Superior temporal gyrus (tissue), 1 donor: ENCODE data around the gene SLC8A3.
"Not testable (repeated sequence)": the region's sequence is repeated elsewhere in the genome, so short reads cannot be mapped to it uniquely, and the experiment has no call there.

ENCODE experiments used
- DNase-seq: peaks from one replicate; pipeline ENCODE4 v3.0.0-alpha.2; 2016; ENCODE audit errors: extremely low spot score

Gene SLC8A3, protein sequence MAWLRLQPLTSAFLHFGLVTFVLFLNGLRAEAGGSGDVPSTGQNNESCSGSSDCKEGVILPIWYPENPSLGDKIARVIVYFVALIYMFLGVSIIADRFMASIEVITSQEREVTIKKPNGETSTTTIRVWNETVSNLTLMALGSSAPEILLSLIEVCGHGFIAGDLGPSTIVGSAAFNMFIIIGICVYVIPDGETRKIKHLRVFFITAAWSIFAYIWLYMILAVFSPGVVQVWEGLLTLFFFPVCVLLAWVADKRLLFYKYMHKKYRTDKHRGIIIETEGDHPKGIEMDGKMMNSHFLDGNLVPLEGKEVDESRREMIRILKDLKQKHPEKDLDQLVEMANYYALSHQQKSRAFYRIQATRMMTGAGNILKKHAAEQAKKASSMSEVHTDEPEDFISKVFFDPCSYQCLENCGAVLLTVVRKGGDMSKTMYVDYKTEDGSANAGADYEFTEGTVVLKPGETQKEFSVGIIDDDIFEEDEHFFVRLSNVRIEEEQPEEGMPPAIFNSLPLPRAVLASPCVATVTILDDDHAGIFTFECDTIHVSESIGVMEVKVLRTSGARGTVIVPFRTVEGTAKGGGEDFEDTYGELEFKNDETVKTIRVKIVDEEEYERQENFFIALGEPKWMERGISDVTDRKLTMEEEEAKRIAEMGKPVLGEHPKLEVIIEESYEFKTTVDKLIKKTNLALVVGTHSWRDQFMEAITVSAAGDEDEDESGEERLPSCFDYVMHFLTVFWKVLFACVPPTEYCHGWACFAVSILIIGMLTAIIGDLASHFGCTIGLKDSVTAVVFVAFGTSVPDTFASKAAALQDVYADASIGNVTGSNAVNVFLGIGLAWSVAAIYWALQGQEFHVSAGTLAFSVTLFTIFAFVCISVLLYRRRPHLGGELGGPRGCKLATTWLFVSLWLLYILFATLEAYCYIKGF

DNA sequence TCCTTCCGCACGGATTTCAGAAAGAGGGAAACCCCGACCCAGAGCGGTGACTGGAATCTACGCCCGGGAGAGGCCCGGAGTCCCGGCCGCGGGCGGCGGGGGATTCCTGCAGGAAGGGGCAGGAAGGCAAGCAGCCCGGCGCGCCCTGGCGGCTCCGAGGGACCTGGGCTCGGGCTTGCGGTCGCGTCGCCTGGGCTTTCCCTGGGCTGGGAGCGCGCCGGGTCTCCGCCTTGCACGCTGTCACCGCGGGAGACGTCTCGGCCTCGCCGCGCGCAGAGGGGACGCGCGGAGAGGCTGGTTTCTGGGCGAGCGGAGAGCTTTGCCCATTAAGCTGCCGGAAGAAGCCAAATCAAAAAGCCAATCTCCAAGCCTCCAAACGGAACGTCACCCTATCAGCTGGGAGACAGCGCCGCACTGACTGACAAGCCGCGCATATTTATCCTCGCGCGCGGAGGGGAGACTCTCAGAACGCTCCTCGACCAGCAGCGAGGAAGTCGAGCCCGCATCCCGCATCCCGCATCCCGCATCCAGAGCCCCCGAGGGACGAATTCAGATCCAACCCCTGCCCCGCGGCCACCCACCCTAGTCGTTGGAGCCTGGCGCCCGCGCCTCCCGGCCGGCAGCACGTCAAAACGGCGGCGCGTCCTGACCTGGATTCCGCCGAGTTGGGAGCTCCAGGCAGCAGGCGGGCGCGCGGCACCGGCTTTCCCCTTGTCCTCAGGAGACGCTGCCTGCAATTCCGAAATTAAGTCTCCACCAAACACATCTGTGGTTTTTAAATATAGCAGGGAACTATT, at the start of gene SLC8A3:
TSS of gene SLC8A3 (minus strand) at position 293 of the 797 bp plus-strand sequence. CDS start 20,529 bp downstream, outside the sequence.
- peak; percentile 82 for DNase-seq

GRCh38 chr14:70237710-70238109, 49.0 kb upstream of the SLC8A3 start:
- no peak for DNase-seq

- no peak for DNase-seq
These were observed 45.6 kb upstream of the SLC8A3 start for GRCh38 chr14:70234066-70234950.

GRCh38 chr14:70231756-70232544, 43.2 kb upstream of the SLC8A3 start:
- not testable (repeated sequence) for DNase-seq

DNA sequence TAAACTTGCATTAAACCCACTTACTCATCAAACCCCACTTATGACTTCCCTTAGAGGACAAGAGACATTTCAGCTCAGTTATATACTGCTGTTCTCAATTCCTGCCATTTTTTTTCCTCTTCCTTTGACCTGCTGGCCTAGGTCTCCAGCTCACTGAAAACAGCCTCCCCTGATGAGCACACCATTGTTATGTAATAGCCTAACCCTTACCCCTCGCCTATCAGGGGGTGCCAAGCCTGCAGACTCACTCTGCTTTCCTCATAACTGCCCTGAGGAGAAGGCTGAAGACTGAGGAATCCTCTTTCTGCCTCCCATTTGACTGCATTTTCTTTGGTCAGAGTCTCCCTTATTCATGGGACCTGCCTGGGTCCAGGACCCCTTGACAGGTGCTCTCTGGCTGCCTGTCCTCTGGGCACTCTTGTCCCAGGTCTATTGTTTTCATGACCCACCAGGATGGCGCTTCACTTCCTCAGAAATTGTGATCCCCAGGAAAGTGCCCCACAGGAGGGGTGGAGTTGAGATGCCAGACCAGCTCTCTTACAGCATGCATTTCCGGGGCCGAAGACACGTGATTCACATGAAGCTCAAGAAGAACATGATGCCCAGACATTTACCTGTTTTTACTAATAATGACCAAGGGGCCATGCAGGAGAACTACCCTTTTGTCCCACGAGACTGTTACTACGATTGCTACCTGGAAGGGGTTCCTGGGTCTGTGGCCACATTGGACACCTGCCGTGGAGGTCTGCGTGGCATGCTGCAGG, 41.3 kb upstream of the SLC8A3 start:
- not testable (repeated sequence) for DNase-seq

DNA sequence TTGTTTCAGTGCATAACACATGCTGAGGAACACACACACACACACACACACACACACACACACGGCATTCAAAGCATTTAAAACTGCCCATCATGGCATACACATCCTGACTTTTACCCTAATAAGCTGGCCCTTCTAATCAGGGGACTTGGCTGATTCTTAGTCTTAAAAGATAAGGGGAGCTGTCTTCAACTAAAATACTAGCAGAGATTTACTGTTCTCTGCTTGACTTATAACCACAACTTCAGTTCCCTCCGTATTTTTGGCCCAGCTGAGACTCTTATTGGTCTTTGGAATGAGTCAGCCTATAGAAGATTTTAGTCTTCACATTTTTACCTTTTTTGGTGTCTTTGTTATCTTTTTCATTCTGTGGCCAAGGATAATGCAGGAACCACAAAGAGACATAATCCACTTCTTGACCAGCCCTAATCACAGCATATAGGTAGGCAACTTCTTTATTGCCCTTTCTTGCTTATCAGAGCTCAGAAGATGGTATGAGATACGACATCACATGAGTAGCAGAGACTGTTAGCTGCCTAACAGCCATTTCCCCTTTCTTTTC, 25.1 kb upstream of the SLC8A3 start:
- no peak for DNase-seq

GRCh38 chr14:70212752-70213151, 24.0 kb upstream of the SLC8A3 start:
- no peak for DNase-seq

DNA sequence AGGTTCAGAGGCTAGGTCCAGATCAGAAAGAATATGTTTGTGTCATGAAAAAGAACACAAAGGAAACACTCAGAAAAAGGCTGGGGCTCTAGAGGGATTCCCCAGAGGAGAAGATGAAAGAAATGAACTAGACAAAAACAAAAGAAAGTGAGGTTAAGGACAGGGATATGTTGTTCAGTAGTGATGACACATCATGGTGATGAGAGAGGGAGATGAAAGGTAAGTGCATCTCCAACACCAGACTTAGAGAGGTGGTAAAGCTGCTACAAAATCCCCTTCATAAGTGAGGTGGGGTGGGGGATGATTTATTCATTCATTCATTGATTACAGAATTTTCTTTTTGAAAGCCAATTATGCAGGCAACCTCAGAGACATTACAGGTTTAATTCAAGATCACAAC, 19.6 kb upstream of the SLC8A3 start:
- DNase-seq, result no peak

DNA sequence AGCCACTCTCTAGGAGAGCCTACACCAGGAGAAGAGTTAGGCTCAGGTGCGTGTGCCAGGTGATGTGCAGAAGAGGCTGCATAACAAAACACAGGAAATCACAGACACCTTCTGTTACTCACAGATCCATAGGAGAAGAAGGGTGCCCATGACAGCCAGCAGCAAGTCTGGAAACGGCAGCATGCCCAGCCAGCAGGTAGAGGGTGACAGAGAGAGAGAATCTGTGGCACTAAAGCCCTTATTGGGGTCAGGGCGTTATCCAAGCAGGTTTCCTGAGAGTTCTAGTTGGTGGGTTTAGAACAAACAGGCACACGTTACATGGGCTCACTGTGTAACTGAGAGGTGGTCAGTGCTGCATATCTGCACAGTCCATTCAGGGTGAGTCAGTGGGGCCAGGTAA, 14.9 kb upstream of the SLC8A3 start:
- DNase-seq, result no peak

GRCh38 chr14:70201994-70202393, 13.2 kb upstream of the SLC8A3 start:
- no peak for DNase-seq

DNA sequence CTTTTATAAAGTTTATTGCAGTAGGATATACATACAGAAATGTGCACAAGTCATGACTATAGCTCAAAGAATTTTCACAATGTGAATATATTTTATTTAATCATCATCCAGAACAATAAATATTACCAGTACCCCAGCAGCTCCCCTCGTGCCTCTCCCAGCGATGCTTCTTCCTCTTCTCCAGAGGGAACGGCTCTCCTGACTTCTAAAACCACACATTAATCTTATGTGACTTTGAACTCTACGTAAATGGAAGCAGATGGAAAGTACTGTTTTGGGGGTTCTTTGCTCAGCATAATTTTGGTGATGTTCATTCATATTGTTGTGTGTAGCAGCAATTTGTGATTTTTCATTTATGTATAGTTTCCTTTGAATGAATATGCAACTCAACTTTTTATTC, 4.6 kb upstream of the SLC8A3 start:
- DNase-seq, result no peak

- DNase-seq, result no peak
These were observed 4.2 kb upstream of the SLC8A3 start for GRCh38 chr14:70192915-70193314.

DNA sequence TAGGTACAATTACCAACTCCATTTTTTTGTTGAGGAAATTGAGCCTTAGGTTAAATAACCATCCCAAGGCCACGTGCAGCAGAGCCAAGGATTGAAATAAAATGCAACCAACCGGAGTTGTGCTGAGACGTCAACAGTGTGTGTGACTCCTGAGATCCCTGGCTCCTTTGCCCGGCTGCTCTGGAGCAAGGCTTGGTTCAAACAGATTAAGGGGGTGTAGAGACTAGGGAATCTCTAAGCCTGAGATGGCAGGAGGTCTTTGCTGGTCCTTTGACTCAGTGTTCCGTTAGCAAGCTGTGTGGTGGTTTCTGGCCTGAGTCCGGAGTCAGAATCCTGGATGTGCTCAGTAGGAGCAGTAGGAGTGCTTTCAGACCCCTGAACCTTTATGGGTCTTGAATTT, 1.4 kb upstream of the SLC8A3 start:
- DNase-seq, result no peak

DNA sequence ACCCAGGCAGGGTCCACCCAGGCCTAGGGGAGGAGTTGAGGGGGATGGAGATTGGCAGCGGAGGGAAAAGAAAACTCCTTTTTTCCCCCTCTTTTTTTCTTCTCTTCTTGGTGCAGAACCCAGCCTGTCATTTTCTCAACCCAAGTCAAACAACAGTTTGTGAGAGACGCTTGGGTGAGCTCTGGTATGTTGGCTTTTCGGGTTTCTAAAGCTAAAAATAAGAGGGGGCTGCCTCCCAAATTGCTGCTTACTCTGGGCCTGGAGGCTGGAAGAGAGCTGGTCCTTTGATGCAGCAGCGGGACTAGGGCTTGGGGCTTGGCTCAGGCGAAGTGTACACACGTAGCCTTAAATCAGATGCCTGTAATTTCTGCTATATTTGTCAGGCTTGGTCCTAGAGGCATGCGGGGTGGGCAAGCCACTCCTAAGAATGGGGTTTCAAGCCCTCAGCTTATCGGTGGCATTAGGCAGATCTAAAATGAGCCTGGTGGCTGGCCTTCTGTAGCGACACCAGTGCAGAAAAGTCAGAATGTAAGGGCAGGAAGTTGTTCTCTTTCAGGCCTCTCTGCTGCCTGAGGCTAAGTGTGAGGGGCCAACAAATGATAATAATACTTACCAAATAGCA, 816 bp upstream of the SLC8A3 start:
- DNase-seq, result no peak

DNA sequence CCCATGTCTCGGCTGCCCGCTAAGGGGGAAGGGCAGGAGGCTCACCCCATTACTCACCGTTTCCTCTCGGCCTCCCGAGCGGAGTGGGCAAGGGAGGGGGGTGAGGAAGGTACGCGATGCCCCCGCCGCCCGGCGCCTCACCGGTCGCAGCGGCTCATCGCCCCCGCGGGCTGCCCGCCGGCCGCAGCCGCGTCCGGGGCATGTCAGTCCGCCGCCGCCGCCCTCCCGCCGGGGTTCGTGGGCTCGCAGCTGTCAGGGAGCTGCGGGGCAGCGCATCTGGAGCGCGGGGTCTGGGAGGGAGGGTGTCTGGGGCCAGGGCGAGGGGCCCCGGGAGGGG, 461 bp downstream of the SLC8A3 start:
- DNase-seq, result no peak

GRCh38 chr14:70186900-70187451, 1.8 kb downstream of the SLC8A3 start:
- peak; percentile 15 for DNase-seq

GRCh38 chr14:70183991-70184390, 4.8 kb downstream of the SLC8A3 start:
- DNase-seq, result no peak

DNA sequence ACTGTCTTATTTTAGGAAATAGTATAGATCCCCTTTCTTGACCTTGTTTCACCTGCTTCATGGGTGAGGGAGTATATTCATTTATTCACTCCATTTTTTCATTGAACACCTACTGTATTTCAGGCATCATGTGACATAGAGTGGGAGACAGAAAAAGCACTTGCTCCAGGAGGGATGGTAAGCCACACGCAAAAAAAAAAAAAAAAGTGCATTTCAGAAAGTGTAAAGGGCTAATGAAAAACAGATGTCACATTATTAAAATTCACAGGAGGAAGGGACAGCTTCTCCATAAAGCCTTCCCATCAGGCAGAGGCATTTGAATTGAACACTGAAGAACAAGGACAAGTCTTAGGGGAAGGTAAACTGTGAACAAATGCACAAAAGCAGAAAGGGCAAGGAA, 7.5 kb downstream of the SLC8A3 start:
- no peak for DNase-seq
